NCI-H2227 (cell line): ENCODE results near the gene SPTBN1.

Source experiments
- DNase-seq: peaks from one replicate; lab custom pipeline; 2025; ENCODE audit not compliant: unreplicated experiment; lab: John Stamatoyannopoulos, UW

SPTBN1 gene

GRCh38 chr2:54628418-54628817, 172.3 kb downstream of the SPTBN1 start:
- no peak for DNase-seq

- no peak for DNase-seq
Observed at GRCh38 chr2:54628957-54629356, 172.8 kb downstream of the SPTBN1 start.

GRCh38 chr2:54629390-54629789, 173.3 kb downstream of the SPTBN1 start:
- no peak for DNase-seq

- DNase-seq: no peak
Observed at GRCh38 chr2:54629914-54630857, 174.1 kb downstream of the SPTBN1 start.

- DNase-seq: no peak
Observed at GRCh38 chr2:54630858-54631497, 174.9 kb downstream of the SPTBN1 start.

GRCh38 chr2:54631755-54632154, 175.6 kb downstream of the SPTBN1 start:
- no peak for DNase-seq

GRCh38 chr2:54632733-54633692, 176.9 kb downstream of the SPTBN1 start:
- DNase-seq: no peak

- DNase-seq: no peak
Observed at GRCh38 chr2:54634021-54634420, 177.9 kb downstream of the SPTBN1 start.

- DNase-seq: no peak
Observed at GRCh38 chr2:54634564-54635511, 178.7 kb downstream of the SPTBN1 start.

GRCh38 chr2:54635554-54636152, 179.5 kb downstream of the SPTBN1 start:
- no peak for DNase-seq

- no peak for DNase-seq
Observed at GRCh38 chr2:54636415-54637139, 180.4 kb downstream of the SPTBN1 start.

- no peak for DNase-seq
Observed at GRCh38 chr2:54638103-54638502, 182.0 kb downstream of the SPTBN1 start.

- DNase-seq: no peak
Observed at GRCh38 chr2:54638774-54639187, 182.7 kb downstream of the SPTBN1 start.

GRCh38 chr2:54639609-54640008, 183.5 kb downstream of the SPTBN1 start:
- DNase-seq: no peak

GRCh38 chr2:54640834-54641540, 184.9 kb downstream of the SPTBN1 start:
- DNase-seq: no peak

GRCh38 chr2:54641988-54642387, 185.9 kb downstream of the SPTBN1 start:
- no peak for DNase-seq

- no peak for DNase-seq
Observed at GRCh38 chr2:54642677-54643430, 186.7 kb downstream of the SPTBN1 start.

- no peak for DNase-seq
Observed at GRCh38 chr2:54644236-54644635, 188.1 kb downstream of the SPTBN1 start.
